Endothelial cell of umbilical vein (primary cell): ENCODE data around the gene SH3PXD2A. TPM values are rescaled to one million over a fixed set of nuclear protein-coding genes. Genes with fewer than 3 reads are reported as not detected.

Experiments used
- BruUV-seq: library from RNA; stranded (reverse); fragments of 400-500 nt; replicated peaks from 2 replicates; lab custom pipeline; 2021; lab: Mats Ljungman, UMichigan
- CTCF ChIA-PET: fragments of 300-600, 350-600 bp; sonication (Branson Sonifier 250); formaldehyde crosslinking; loops from one replicate; lab custom pipeline; 2021; ENCODE audit warnings: antibody characterized with exemption, inconsistent platforms; lab: Charles Lee
- POLR2A ChIA-PET: fragments of 300-600, 350-600 bp; sonication (Branson Sonifier 250); formaldehyde crosslinking; loops from one replicate; lab custom pipeline; 2021; ENCODE audit warnings: antibody characterized with exemption, inconsistent platforms; lab: Charles Lee
- DNase-seq: peaks from one replicate; pipeline ENCODE4 v3.0.0-alpha.2; 2011; ENCODE audit warnings: low read depth, low spot score
- FAIRE-seq: peaks from 2 replicates; lab custom pipeline; 2011; peaks lifted over from hg19 to GRCh38; lab: Jason Lieb, UNC
- H2AFZ ChIP-seq: 2 replicates; pipeline ENCODE4 v1.6.0; 2012; ENCODE audit warnings: low read depth, low read length, control low read depth, inconsistent platforms
- H3K27ac ChIP-seq: 2 replicates; pipeline ENCODE4 v1.5.1; 2011; ENCODE audit warnings: low read depth, mild to moderate bottlenecking, control low read depth, low read length, moderate library complexity; ENCODE audit not compliant: insufficient read depth
- H3K27me3 ChIP-seq, 2 experiments: 2 replicates each; pipeline versions ENCODE4 v1.6.0 to v1.6.1; 2011; ENCODE audit warnings: low read length in 2 of 2, mixed read lengths in 1 of 2; ENCODE audit not compliant: control insufficient read depth in 2 of 2, insufficient read depth in 2 of 2
- H3K36me3 ChIP-seq, 2 experiments: 2 replicates in 1 of 2; 3 replicates in 1 of 2; pipeline ENCODE4 v1.5.1; 2011; ENCODE audit warnings: low read length in 2 of 2, mild to moderate bottlenecking in 1 of 2, moderate library complexity in 1 of 2; ENCODE audit not compliant: control insufficient read depth in 2 of 2, insufficient read depth in 2 of 2; ENCODE audit errors: extremely low read depth in 1 of 2
- H3K4me1 ChIP-seq: 3 replicates; pipeline ENCODE4 v1.5.1; 2011; ENCODE audit warnings: mild to moderate bottlenecking, low read length; ENCODE audit not compliant: control insufficient read depth, insufficient read depth; ENCODE audit errors: extremely low read depth
- H3K4me2 ChIP-seq: 2 replicates; pipeline ENCODE4 v1.6.1; 2011; ENCODE audit warnings: low read length, control low read depth, mixed read lengths; ENCODE audit not compliant: insufficient read depth
- H3K4me3 ChIP-seq, 3 experiments: fragments of 200-600 bp in 1 of 3; sonication (generic), shearing (Covaris generic) in 1 of 3; replicated peaks in 1 of 3; 2 replicates each; pipeline ENCODE4 v1.5.1; 2011 to 2016; ENCODE audit warnings: control low read depth in 3 of 3, low read length in 3 of 3, mild to moderate bottlenecking in 2 of 3, inconsistent platforms in 1 of 3, low read depth in 1 of 3, moderate library complexity in 1 of 3; ENCODE audit not compliant: insufficient read depth in 1 of 3
- H3K79me2 ChIP-seq: 2 replicates; pipeline ENCODE4 v1.6.0; 2012; ENCODE audit warnings: low read length, inconsistent platforms; ENCODE audit not compliant: control insufficient read depth, insufficient read depth
- H3K9ac ChIP-seq: replicated peaks from 2 replicates; pipeline ENCODE3; 2011; ENCODE audit warnings: low read length, control low read depth; ENCODE audit not compliant: insufficient read depth; ENCODE audit errors: extremely low read depth
- H3K9me1 ChIP-seq: replicated peaks from 3 replicates; pipeline ENCODE4 v1.6.0; 2011; ENCODE audit warnings: mild to moderate bottlenecking, low read length; ENCODE audit not compliant: control insufficient read depth, insufficient read depth; ENCODE audit errors: extremely low read depth
- H3K9me3 ChIP-seq: replicated peaks from 2 replicates; pipeline ENCODE4 v1.5.1; 2012; ENCODE audit warnings: low read length, inconsistent platforms; ENCODE audit not compliant: control insufficient read depth, insufficient read depth
- H4K20me1 ChIP-seq: replicated peaks from 2 replicates; pipeline ENCODE3; 2011; ENCODE audit warnings: mild to moderate bottlenecking, low read length; ENCODE audit not compliant: control insufficient read depth, insufficient read depth; ENCODE audit errors: extremely low read depth
- EZH2 ChIP-seq: IDR thresholded peaks from 2 replicates; pipeline ENCODE4 v1.6.1; 2012; ENCODE audit warnings: borderline replicate concordance, low read depth, mild to moderate bottlenecking, moderate library complexity, low read length, inconsistent platforms; ENCODE audit not compliant: severe bottlenecking
- FOS ChIP-seq: IDR thresholded peaks from 2 replicates; pipeline ENCODE4 v1.6.1; 2011; ENCODE audit warnings: mild to moderate bottlenecking, low read length, moderate library complexity, borderline replicate concordance; ENCODE audit not compliant: insufficient read depth
- GATA2 ChIP-seq: IDR thresholded peaks from 2 replicates; pipeline ENCODE4 v1.7.0; 2011; ENCODE audit warnings: low read depth, mild to moderate bottlenecking, moderate library complexity, mixed read lengths, low read length; ENCODE audit not compliant: insufficient read length, insufficient read depth
- JUN ChIP-seq: IDR thresholded peaks from 2 replicates; pipeline ENCODE4 v1.6.1; 2011; ENCODE audit warnings: borderline replicate concordance, low read depth; ENCODE audit not compliant: insufficient read length, insufficient read depth
- MYC ChIP-seq: IDR thresholded peaks from one replicate; pipeline ENCODE4 v1.6.1; 2011; ENCODE audit warnings: mild to moderate bottlenecking, low read depth, low read length
- POLR2A ChIP-seq: IDR thresholded peaks from 2 replicates; pipeline ENCODE4 v1.6.1; 2012; ENCODE audit warnings: low read depth, mild to moderate bottlenecking, control low read depth, low read length
- POLR2AphosphoS5 ChIP-seq: IDR thresholded peaks from 2 replicates; pipeline ENCODE4 v1.6.1; 2012; ENCODE audit warnings: low read depth, mild to moderate bottlenecking, control low read depth, low read length, moderate library complexity; ENCODE audit not compliant: insufficient read depth
- dilution Hi-C: fragments of 300-500 bp; cut with MboI; formaldehyde crosslinking; loops from one replicate; pipeline ENCODE4 v1.15.0; 2019; ENCODE audit warnings: low sequenced_read_pairs; ENCODE audit not compliant: extremely low pct_ligation_motif_present
- intact Hi-C: fragments of 100-400 bp; cut with micrococcal nuclease; formaldehyde crosslinking; loops from one replicate; pipeline ENCODE4 v1.10.0; 2022
- polyA plus RNA-seq, 4 experiments: library from polyadenylated mRNA; depleted of rRNA in 3 of 4; stranded (reverse) in 3 of 4; unstranded in 1 of 4; fragments of >200 nt; gene quantifications; 2 replicates each; pipeline versions ENCODE4 v1.2.1 to v1.2.3, GENCODE V29; 2011 to 2012; ENCODE audit warnings: missing spikeins in 1 of 4
- total RNA-seq: library from RNA; stranded (reverse); gene quantifications from 2 replicates; pipeline ENCODE4 v1.2.3, GENCODE V29; 2021
- TF ChIP-seq, protein P1 (sequence below), 2 donors: IDR thresholded peaks; 1 replicate in 1 of 2; 2 replicates in 1 of 2; pipeline ENCODE4 v1.5.1; 2011; ENCODE audit warnings: low read length in 2 of 2, mild to moderate bottlenecking in 2 of 2, moderate library complexity in 2 of 2, control low read depth in 1 of 2, inconsistent platforms in 1 of 2, low read depth in 1 of 2; ENCODE audit not compliant: insufficient read depth in 1 of 2; ENCODE audit errors: extremely low read depth in 1 of 2
- TF ChIP-seq, protein P2 (sequence below): IDR thresholded peaks from 2 replicates; pipeline ENCODE4 v1.6.1; 2011; ENCODE audit not compliant: insufficient read depth, insufficient read length

Gene SH3PXD2A
- total and polyA plus RNA-seq, 2 donors (not counting 3 experiments of a cell fraction or from before 2014, with no cell fraction given): 1.4 to 5.1 TPM

DNA sequence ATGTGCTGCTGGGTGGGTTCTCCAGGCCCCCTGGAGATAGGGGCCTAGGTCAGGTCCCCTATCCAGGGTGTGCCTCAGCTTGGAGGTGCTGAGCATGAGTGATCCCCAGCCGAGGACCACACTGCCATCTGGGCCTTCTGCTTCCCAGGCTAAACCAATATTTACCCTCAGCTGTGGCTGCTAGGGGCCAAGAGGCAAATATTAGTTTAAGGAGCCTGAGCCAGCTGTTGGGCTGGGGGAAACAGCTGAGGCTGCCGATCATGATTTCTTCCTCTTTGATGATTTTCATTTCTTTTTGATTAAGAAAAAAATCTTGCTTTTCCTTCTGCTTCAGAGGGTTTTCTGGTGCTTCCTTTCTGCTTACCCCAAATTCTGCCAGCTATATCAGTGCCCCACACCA lies 278.5 kb downstream of the SH3PXD2A start:
- Histone ChIP-seq H4K20me1 (no peaks in the 10 kb centered on the region), H3K4me3 (no peak overlapping the region), H3K79me2 (no peaks in the 10 kb centered on the region), H3K36me3 (no peaks in the 10 kb centered on the region), H3K9me1 (no peaks in the 10 kb centered on the region), H3K9ac (no peak overlapping the region), H3K4me1 (no peaks in the 10 kb centered on the region), H3K27ac (no peak overlapping the region), H2AFZ (no peak overlapping the region), H3K9me3 (no peaks in the 10 kb centered on the region), H3K27me3 (peaks cover 13 to 16% of the 10 kb centered on the region in 2 experiments), H3K4me2 (no peak overlapping the region)
- TF ChIP-seq, protein P1, sequence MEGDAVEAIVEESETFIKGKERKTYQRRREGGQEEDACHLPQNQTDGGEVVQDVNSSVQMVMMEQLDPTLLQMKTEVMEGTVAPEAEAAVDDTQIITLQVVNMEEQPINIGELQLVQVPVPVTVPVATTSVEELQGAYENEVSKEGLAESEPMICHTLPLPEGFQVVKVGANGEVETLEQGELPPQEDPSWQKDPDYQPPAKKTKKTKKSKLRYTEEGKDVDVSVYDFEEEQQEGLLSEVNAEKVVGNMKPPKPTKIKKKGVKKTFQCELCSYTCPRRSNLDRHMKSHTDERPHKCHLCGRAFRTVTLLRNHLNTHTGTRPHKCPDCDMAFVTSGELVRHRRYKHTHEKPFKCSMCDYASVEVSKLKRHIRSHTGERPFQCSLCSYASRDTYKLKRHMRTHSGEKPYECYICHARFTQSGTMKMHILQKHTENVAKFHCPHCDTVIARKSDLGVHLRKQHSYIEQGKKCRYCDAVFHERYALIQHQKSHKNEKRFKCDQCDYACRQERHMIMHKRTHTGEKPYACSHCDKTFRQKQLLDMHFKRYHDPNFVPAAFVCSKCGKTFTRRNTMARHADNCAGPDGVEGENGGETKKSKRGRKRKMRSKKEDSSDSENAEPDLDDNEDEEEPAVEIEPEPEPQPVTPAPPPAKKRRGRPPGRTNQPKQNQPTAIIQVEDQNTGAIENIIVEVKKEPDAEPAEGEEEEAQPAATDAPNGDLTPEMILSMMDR (IDR thresholded peaks at IDR 0.05; ENCODE audit: extremely low read depth in 1 of 2, insufficient read depth in 1 of 2, low read depth in 1 of 2, low read length in 2 of 2): no peak
- TF ChIP-seq MYC (no peak), JUN (no peak), POLR2A (no peak), POLR2AphosphoS5 (no peak), GATA2 (no peak), EZH2 (no peak), FOS (no peak)
- TF ChIP-seq, protein P2, sequence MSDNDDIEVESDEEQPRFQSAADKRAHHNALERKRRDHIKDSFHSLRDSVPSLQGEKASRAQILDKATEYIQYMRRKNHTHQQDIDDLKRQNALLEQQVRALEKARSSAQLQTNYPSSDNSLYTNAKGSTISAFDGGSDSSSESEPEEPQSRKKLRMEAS: no peak
- FAIRE-seq (no peak), DNase-seq (no peak)
- ChIA-PET CTCF (interaction anchor here (0.8 to 2.9 kb wide), 5 partner anchors 13 to 109 kb away, joined by 3 to 11 read pairs (median 4); no protein-coding TSS in a partner anchor), POLR2A (no interaction called here)
- no TSS peak for BruUV-seq
- intact Hi-C loops (no loop called here), dilution Hi-C loops (no loop called here)
